Transverse colon (tissue), 4 donors: ENCODE results near the gene RALGAPA1. TPM values are rescaled to one million over a fixed set of nuclear protein-coding genes. Genes with fewer than 3 reads are reported as not detected.

Experiments used
- DNase-seq: peaks from one replicate; pipeline ENCODE4 v3.0.0-alpha.2; 2019
- H3K27ac ChIP-seq, 4 donors: fragments of 200-600 bp; sonication (generic); 2 replicates each; pipeline ENCODE4 v1.5.1; 2016 to 2018; ENCODE audit warnings: inconsistent platforms in 4 of 4
- H3K27me3 ChIP-seq: fragments of 200-600 bp; sonication (generic); 2 replicates; pipeline ENCODE4 v1.5.1; 2017; ENCODE audit warnings: inconsistent platforms
- H3K36me3 ChIP-seq, 4 donors: fragments of 200-600 bp; sonication (generic); 2 replicates each; pipeline ENCODE4 v1.5.1; 2017 to 2019; ENCODE audit warnings: inconsistent platforms in 4 of 4
- H3K4me1 ChIP-seq, 4 donors: fragments of 200-600 bp; sonication (generic); 2 replicates each; pipeline ENCODE4 v1.5.1; 2017 to 2020; ENCODE audit warnings: inconsistent platforms in 4 of 4
- H3K4me3 ChIP-seq, 4 donors: fragments of 200-600 bp; sonication (generic); 1 replicate in 1 of 4; 2 replicates in 3 of 4; pipeline versions ENCODE4 v1.5.1 to v1.6.1; 2017 to 2019; ENCODE audit warnings: inconsistent platforms in 4 of 4
- H3K9me3 ChIP-seq, 2 donors: fragments of 200-600 bp; sonication (generic); 2 replicates each; pipeline ENCODE4 v1.5.1; 2017 to 2019; ENCODE audit warnings: inconsistent platforms in 2 of 2
- CTCF ChIP-seq, 5 experiments: fragments of 200-600 bp in 3 of 5; fragments of 450-650 bp in 2 of 5; sonication (generic) in 3 of 5; IDR thresholded peaks; 1 replicate in 2 of 5; 2 replicates in 3 of 5; pipeline ENCODE4 v1.5.1; 2016 to 2017; ENCODE audit warnings: antibody characterized with exemption in 5 of 5, inconsistent platforms in 3 of 5, mild to moderate bottlenecking in 2 of 5, moderate library complexity in 1 of 5
- EP300 ChIP-seq: sonication (generic); formaldehyde crosslinking; IDR thresholded peaks from one replicate; pipeline ENCODE4 v1.6.1; 2017; ENCODE audit warnings: antibody characterized with exemption, low read depth
- POLR2A ChIP-seq: fragments of 450-650 bp; IDR thresholded peaks from one replicate; pipeline ENCODE4 v1.6.1; 2016; ENCODE audit warnings: antibody characterized with exemption, mild to moderate bottlenecking, moderate library complexity
- POLR2AphosphoS5 ChIP-seq, 3 donors: sonication (generic); formaldehyde crosslinking; IDR thresholded peaks; one replicate each; pipeline ENCODE4 v1.6.1; 2016; ENCODE audit warnings: antibody characterized with exemption in 3 of 3
- WGBS, 2 donors: methylation state at CpG; one replicate each; pipeline ENCODE4 v1.1.5; 2018; ENCODE audit warnings: low coverage in 1 of 2; 5-methylcytosine and 5-hydroxymethylcytosine counted together
- in situ Hi-C, 4 donors: fragments of 200-750 bp; cut with MboI; loops; one replicate each; pipeline versions ENCODE4 v1.15.0 to v1.15.1; 2017; ENCODE audit warnings: low sequenced_read_pairs in 3 of 4, low pct_ligation_motif_present in 1 of 4, low pct_unique_long_range_greater_than_20kb in 1 of 4
- intact Hi-C: fragments of 100-400 bp; cut with DNase I; formaldehyde crosslinking; loops from one replicate; pipeline ENCODE4 v1.15.1; 2023; ENCODE audit warnings: low total_unique reads
- total RNA-seq, 4 donors: library from RNA; depleted of rRNA; stranded (reverse); fragments of >200 nt; gene quantifications; one replicate each; pipeline ENCODE4 v1.1.0, GENCODE V29; 2016

Gene RALGAPA1
- total RNA-seq, 4 donors from 2014 or later = 84.7 to 122 (median 119) TPM

DNA sequence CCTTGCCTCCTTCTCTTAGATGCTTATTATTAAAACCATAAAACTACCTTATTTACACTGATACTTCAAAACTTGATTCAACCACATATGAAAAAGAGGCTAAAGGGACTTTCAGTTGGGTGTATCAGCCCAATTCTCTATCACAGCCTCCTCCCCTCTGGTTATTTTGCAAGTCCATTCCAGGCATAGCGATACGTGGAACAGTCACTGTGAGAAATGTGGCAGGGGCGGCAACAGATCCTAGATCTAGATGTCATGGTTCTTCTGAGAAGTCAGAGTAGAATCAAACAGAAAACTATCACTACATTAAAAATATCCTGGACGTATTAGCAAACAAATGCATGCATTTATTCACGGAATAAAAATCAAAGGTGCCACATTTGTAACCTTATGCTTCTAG, 83.2 kb downstream of the RALGAPA1 start:
- TF ChIP-seq CTCF (IDR thresholded peaks at IDR 0.05) = no peak
- TF ChIP-seq EP300 = no peak
- no peak for TF ChIP-seq POLR2A
- no peak for TF ChIP-seq POLR2AphosphoS5 (IDR thresholded peaks at IDR 0.05)
- Histone ChIP-seq H3K4me3 (no peak overlapping the region), H3K36me3 (peaks cover 0 to 36% (median 16%) of the 10 kb centered on the region in 4 donors), H3K9me3 (no peaks in the 10 kb centered on the region), H3K27me3 (no peaks in the 10 kb centered on the region), H3K27ac (no peak overlapping the region), H3K4me1 (no peaks in the 10 kb centered on the region)
- DNase-seq = no peak
- in situ Hi-C loops (no loop called here), intact Hi-C loops (no loop called here)
- 93 to 96% methylated on average over 3 to 5 of the region's 5 CpGs for WGBS, 2 donors

DNA sequence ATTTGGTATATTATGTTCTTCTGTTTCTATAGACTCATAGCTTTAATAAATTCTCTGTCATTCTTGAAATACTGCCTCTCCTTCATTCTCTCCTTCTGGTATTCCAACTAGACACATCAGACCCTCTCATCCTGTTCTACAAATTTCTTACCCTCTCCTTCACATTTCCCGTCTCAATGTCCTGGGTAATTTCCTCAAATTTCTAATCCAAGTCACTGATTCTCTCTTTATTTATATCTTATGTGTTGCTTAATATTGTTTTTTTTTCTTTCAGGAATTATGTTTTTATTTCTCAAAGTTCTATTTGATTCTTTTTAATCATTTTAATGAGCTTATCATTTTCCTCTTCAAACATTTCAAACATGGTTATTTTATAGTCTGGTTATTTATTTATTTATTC, 94.0 kb downstream of the RALGAPA1 start:
- H3K27me3 ChIP-seq = no peaks in the 10 kb centered on the region
- TF ChIP-seq CTCF (IDR thresholded peaks at IDR 0.05) (no peak), POLR2AphosphoS5 (IDR thresholded peaks at IDR 0.05) (no peak), EP300 (no peak), POLR2A (no peak)
- no peaks in the 10 kb centered on the region for H3K9me3 ChIP-seq
- no peak for DNase-seq
- no peak overlapping the region for H3K27ac ChIP-seq
- intact Hi-C loops = no loop called here
- 92 to 100% methylated on average over 1 of the region's 1 CpG for WGBS, 2 donors
- in situ Hi-C loops = no loop called here
- no peaks in the 10 kb centered on the region for H3K4me1 ChIP-seq
- peaks cover 0 to 37% (median 18%) of the 10 kb centered on the region in 4 donors for H3K36me3 ChIP-seq
- no peak overlapping the region for H3K4me3 ChIP-seq

DNA sequence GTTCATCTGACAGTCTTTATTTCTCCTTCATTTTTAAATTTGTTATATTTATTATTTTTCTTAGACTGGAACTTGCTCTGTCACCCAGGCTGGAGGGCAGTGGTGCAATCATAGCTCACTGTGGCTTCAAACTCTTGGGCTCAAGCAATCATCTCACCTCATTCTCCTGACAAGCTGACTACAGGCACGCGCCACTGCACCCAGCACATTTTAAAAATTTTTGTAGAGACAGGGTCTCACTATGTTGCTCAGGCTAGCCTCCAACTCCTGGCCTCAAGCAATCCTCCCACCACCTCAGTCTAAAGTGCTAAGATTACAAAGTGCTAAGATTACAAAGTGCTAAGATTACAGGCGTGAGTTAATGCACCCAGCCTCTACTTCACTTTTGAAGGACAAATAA, 96.6 kb downstream of the RALGAPA1 start:
- in situ Hi-C loops (no loop called here), intact Hi-C loops (no loop called here)
- H3K4me1 ChIP-seq = no peaks in the 10 kb centered on the region
- H3K27me3 ChIP-seq = no peaks in the 10 kb centered on the region
- WGBS, 2 donors = 99 to 100% methylated on average over 3 of the region's 3 CpGs
- H3K4me3 ChIP-seq = no peak overlapping the region
- DNase-seq = no peak
- no peaks in the 10 kb centered on the region for H3K9me3 ChIP-seq
- peaks cover 0 to 22% (median 11%) of the 10 kb centered on the region in 4 donors for H3K36me3 ChIP-seq
- no peak for TF ChIP-seq CTCF (IDR thresholded peaks at IDR 0.05)
- TF ChIP-seq POLR2A = no peak
- no peak for TF ChIP-seq POLR2AphosphoS5 (IDR thresholded peaks at IDR 0.05)
- no peak for TF ChIP-seq EP300
- H3K27ac ChIP-seq = no peak overlapping the region

DNA sequence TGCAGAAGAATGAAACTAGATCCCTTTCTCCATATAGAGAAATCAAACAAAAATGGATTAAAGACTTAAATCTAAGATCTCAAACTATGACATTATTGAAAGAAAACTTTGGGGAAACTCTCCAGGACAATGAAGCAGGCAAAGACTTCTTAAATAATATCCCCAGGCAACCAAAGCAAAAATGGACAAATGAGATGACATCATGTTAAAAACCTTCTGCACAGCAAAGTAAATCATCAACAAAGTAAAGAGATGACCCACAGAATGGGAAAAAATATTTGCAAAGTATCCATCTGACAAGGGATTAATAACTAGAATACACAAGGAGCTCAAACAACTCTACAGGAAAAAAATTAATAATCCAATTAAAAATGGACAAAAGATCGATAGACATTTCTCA, 101.0 kb downstream of the RALGAPA1 start:
- no peak for DNase-seq
- Histone ChIP-seq H3K4me3 (no peak overlapping the region), H3K36me3 (peaks cover 0 to 25% (median 4%) of the 10 kb centered on the region in 4 donors), H3K4me1 (no peaks in the 10 kb centered on the region), H3K27me3 (no peaks in the 10 kb centered on the region), H3K27ac (no peak overlapping the region), H3K9me3 (no peaks in the 10 kb centered on the region)
- intact Hi-C loops (no loop called here), in situ Hi-C loops (no loop called here)
- 97 to 100% methylated on average over 1 of the region's 1 CpG for WGBS, 2 donors
- no peak for TF ChIP-seq CTCF (IDR thresholded peaks at IDR 0.05)
- TF ChIP-seq EP300 = no peak
- TF ChIP-seq POLR2AphosphoS5 (IDR thresholded peaks at IDR 0.05) = no peak
- no peak for TF ChIP-seq POLR2A
